ENCODE results near the gene BFSP1.
A peak's percentile ranks its signal among the peaks of the same experiment; 100 is the strongest.

BFSP1 gene

GRCh38 chr20:17541996-17542395 is 10.8 kb upstream of the BFSP1 start:
- H3K27ac ChIP-seq, result no peak overlapping the region
- TF ChIP-seq ZFX (IDR thresholded peaks at IDR 0.05; ENCODE audit: borderline replicate concordance) (no peak), CTCF (IDR thresholded peaks at IDR 0.05) (no peak)

GRCh38 chr20:17541596-17541995 is 10.4 kb upstream of the BFSP1 start:
- TF ChIP-seq ZFX (IDR thresholded peaks at IDR 0.05; ENCODE audit: borderline replicate concordance), result no peak
- no peak for TF ChIP-seq CTCF (IDR thresholded peaks at IDR 0.05)
- no peak overlapping the region for H3K27ac ChIP-seq

GRCh38 chr20:17538517-17539170 is 7.5 kb upstream of the BFSP1 start:
- TF ChIP-seq ZFX (IDR thresholded peaks at IDR 0.05; ENCODE audit: borderline replicate concordance) (no peak), CTCF (IDR thresholded peaks at IDR 0.05) (no peak)
- no peak overlapping the region for H3K27ac ChIP-seq

- H3K27ac ChIP-seq, result no peak overlapping the region
- TF ChIP-seq CTCF (IDR thresholded peaks at IDR 0.05) (no peak), ZFX (IDR thresholded peaks at IDR 0.05; ENCODE audit: borderline replicate concordance) (no peak)
Observed at GRCh38 chr20:17537959-17538358, 6.8 kb upstream of the BFSP1 start.

GRCh38 chr20:17536944-17537444 is 5.8 kb upstream of the BFSP1 start:
- no peak overlapping the region for H3K27ac ChIP-seq
- TF ChIP-seq CTCF (IDR thresholded peaks at IDR 0.05), result peak; percentile 85
- TF ChIP-seq ZFX (IDR thresholded peaks at IDR 0.05; ENCODE audit: borderline replicate concordance), result no peak

- no peak for TF ChIP-seq CTCF (IDR thresholded peaks at IDR 0.05)
- TF ChIP-seq ZFX (IDR thresholded peaks at IDR 0.05; ENCODE audit: borderline replicate concordance), result no peak
- 0 out of 2 replicates have a peak overlapping the region, but pooled peaks have one; percentile 29 for H3K27ac ChIP-seq
Observed at GRCh38 chr20:17534077-17534476, 2.9 kb upstream of the BFSP1 start.

- 0 out of 2 replicates have a peak overlapping the region, but pooled peaks have one; percentile 29 for H3K27ac ChIP-seq
- TF ChIP-seq CTCF (IDR thresholded peaks at IDR 0.05), result no peak
- TF ChIP-seq ZFX (IDR thresholded peaks at IDR 0.05; ENCODE audit: borderline replicate concordance), result no peak
Observed at GRCh38 chr20:17533396-17533795, 2.2 kb upstream of the BFSP1 start.

Measured in 22Rv1 (cell line).